Measurements from ENCODE around the gene TSC22D2.

GRCh38 chr3:150511122-150511821 lies 103.2 kb downstream of the TSC22D2 start:
- no peak for TF ChIP-seq CTCF (conservative IDR thresholded peaks at IDR 0.05; ENCODE audit: low read length)
- TF ChIP-seq EZH2phosphoT487 (IDR thresholded peaks at IDR 0.05; ENCODE audit: borderline replicate concordance) = no peak
